Keratinocyte (primary cell): ENCODE results near the gene DGKQ. TPM values are rescaled to one million over a fixed set of nuclear protein-coding genes. Genes with fewer than 3 reads are reported as not detected.

Source experiments
- DNase-seq: peaks from one replicate; pipeline ENCODE4 v3.0.0-alpha.2; 2011; ENCODE audit warnings: low read depth, missing footprints, low spot score
- FAIRE-seq: peaks from 2 replicates; lab custom pipeline; 2011; peaks lifted over from hg19 to GRCh38; lab: Jason Lieb, UNC
- H2AFZ ChIP-seq: 2 replicates; pipeline ENCODE4 v1.6.0; 2012; ENCODE audit warnings: low read length, control low read depth, inconsistent platforms; ENCODE audit not compliant: control insufficient read depth
- H3K27ac ChIP-seq: 2 replicates; pipeline ENCODE4 v1.5.1; 2011; ENCODE audit warnings: low read length; ENCODE audit not compliant: control insufficient read depth, insufficient read depth
- H3K27me3 ChIP-seq: 3 replicates; pipeline ENCODE4 v1.6.0; 2011; ENCODE audit warnings: low read length; ENCODE audit not compliant: control insufficient read depth, insufficient read depth; ENCODE audit errors: extremely low read depth
- H3K36me3 ChIP-seq, 2 experiments: 2 replicates in 1 of 2; 3 replicates in 1 of 2; pipeline ENCODE4 v1.5.1; 2011; ENCODE audit warnings: low read length in 2 of 2, mild to moderate bottlenecking in 1 of 2; ENCODE audit not compliant: control insufficient read depth in 2 of 2, insufficient read depth in 2 of 2; ENCODE audit errors: extremely low read depth in 1 of 2
- H3K4me1 ChIP-seq: 3 replicates; pipeline ENCODE4 v1.5.1; 2011; ENCODE audit warnings: low read length; ENCODE audit not compliant: control insufficient read depth, insufficient read depth; ENCODE audit errors: extremely low read depth
- H3K4me2 ChIP-seq: 3 replicates; pipeline ENCODE4 v1.6.0; 2011; ENCODE audit warnings: low read depth, low read length; ENCODE audit not compliant: control insufficient read depth, insufficient read depth; ENCODE audit errors: extremely low read depth
- H3K4me3 ChIP-seq, 3 experiments: fragments of 200-600 bp in 1 of 3; sonication (generic) in 1 of 3; 2 replicates in 2 of 3; 3 replicates in 1 of 3; pipeline ENCODE4 v1.5.1; 2011 to 2016; ENCODE audit warnings: low read length in 3 of 3, mild to moderate bottlenecking in 3 of 3, control low read depth in 2 of 3, inconsistent platforms in 1 of 3, low read depth in 1 of 3, mixed read lengths in 1 of 3, mixed run types in 1 of 3, moderate library complexity in 1 of 3; ENCODE audit not compliant: control insufficient read depth in 2 of 3, insufficient read depth in 2 of 3; ENCODE audit errors: extremely low read depth in 1 of 3
- H3K79me2 ChIP-seq: 2 replicates; pipeline ENCODE4 v1.6.0; 2012; ENCODE audit warnings: low read length; ENCODE audit not compliant: control insufficient read depth, insufficient read depth
- H3K9ac ChIP-seq: 3 replicates; pipeline ENCODE4 v1.6.0; 2011; ENCODE audit warnings: low read length; ENCODE audit not compliant: control insufficient read depth, insufficient read depth; ENCODE audit errors: extremely low read depth
- H3K9me1 ChIP-seq: 3 replicates; pipeline ENCODE4 v1.6.0; 2011; ENCODE audit warnings: low read length; ENCODE audit not compliant: control insufficient read depth, insufficient read depth; ENCODE audit errors: extremely low read depth
- H3K9me3 ChIP-seq: 2 replicates; pipeline ENCODE4 v1.5.1; 2012; ENCODE audit warnings: low read depth, low read length; ENCODE audit not compliant: control insufficient read depth
- H4K20me1 ChIP-seq: 3 replicates; pipeline ENCODE4 v1.6.0; 2011; ENCODE audit warnings: low read length; ENCODE audit not compliant: control insufficient read depth, insufficient read depth; ENCODE audit errors: extremely low read depth
- EZH2 ChIP-seq: IDR thresholded peaks from one replicate; pipeline ENCODE4 v1.6.1; 2012; ENCODE audit warnings: inconsistent platforms, mild to moderate bottlenecking, low read length, moderate library complexity
- dilution Hi-C: fragments of 300-500 bp; cut with MboI; formaldehyde crosslinking; loops from one replicate; pipeline ENCODE4 v1.7.0; 2020; ENCODE audit warnings: low sequenced_read_pairs; ENCODE audit not compliant: extremely low pct_ligation_motif_present
- polyA plus RNA-seq, 5 experiments: library from polyadenylated mRNA; depleted of rRNA in 3 of 5; stranded (reverse) in 3 of 5; stranded (forward) in 1 of 5; unstranded in 1 of 5; fragments of >200 nt; gene quantifications; 1 replicate in 1 of 5; 2 replicates in 3 of 5; 3 replicates in 1 of 5; pipeline versions ENCODE4 v1.2.1 to v1.2.3, GENCODE V29; 2011 to 2012; ENCODE audit warnings: missing spikeins in 2 of 5, low read depth in 1 of 5, low replicate concordance in 1 of 5
- TF ChIP-seq, protein P1 (sequence below), 3 experiments: IDR thresholded peaks in 1 of 3; conservative IDR thresholded peaks in 1 of 3; optimal IDR thresholded peaks in 1 of 3; 2 replicates in 2 of 3; 3 replicates in 1 of 3; pipeline versions ENCODE3 to v1.5.1; 2011; ENCODE audit warnings: low read length in 3 of 3, mild to moderate bottlenecking in 3 of 3, moderate library complexity in 2 of 3, control low read depth in 1 of 3, inconsistent platforms in 1 of 3; ENCODE audit not compliant: insufficient read depth in 2 of 3; ENCODE audit errors: extremely low read depth in 1 of 3

The DGKQ gene
- polyA plus RNA-seq, 1 donor (not counting 4 experiments of a cell fraction or from before 2014, with no cell fraction given), result 5.3 TPM

DNA sequence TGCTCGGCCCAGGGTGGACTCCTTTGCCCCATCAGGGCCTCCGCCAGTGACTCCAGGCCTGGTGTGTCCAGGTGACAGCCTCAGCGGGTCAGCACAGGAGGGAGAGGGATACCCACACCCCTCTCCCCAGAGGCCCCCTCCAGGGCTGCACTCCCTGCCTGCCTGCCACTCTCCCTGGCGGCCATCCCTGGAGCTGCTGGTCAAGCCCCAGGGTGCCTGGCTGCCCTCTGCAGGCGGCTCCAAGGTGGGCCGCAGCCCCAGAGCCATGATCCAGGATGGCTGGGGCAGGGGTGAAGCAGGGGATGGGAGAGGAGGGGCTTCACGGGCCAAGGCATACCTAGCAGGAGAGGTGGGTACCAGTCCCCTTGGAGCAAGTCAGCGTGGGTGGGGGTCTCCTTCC lies 41.8 kb upstream of the DGKQ start:
- FAIRE-seq, result no peak
- DNase-seq, result no peak
- H2AFZ ChIP-seq, result no peak overlapping the region
- H3K9ac ChIP-seq, result no peak overlapping the region
- dilution Hi-C loops, result no loop called here
- no peak overlapping the region for H3K4me2 ChIP-seq
- no peaks in the 10 kb centered on the region for H3K79me2 ChIP-seq
- no peak overlapping the region for H3K27ac ChIP-seq
- peaks cover 6% of the 10 kb centered on the region for H3K4me1 ChIP-seq
- H3K9me1 ChIP-seq, result no peaks in the 10 kb centered on the region
- TF ChIP-seq EZH2, result no peak
- TF ChIP-seq, protein P1, sequence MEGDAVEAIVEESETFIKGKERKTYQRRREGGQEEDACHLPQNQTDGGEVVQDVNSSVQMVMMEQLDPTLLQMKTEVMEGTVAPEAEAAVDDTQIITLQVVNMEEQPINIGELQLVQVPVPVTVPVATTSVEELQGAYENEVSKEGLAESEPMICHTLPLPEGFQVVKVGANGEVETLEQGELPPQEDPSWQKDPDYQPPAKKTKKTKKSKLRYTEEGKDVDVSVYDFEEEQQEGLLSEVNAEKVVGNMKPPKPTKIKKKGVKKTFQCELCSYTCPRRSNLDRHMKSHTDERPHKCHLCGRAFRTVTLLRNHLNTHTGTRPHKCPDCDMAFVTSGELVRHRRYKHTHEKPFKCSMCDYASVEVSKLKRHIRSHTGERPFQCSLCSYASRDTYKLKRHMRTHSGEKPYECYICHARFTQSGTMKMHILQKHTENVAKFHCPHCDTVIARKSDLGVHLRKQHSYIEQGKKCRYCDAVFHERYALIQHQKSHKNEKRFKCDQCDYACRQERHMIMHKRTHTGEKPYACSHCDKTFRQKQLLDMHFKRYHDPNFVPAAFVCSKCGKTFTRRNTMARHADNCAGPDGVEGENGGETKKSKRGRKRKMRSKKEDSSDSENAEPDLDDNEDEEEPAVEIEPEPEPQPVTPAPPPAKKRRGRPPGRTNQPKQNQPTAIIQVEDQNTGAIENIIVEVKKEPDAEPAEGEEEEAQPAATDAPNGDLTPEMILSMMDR (optimal IDR thresholded peaks at IDR 0.05 in 1 of 3, IDR thresholded peaks at IDR 0.05 in 1 of 3, conservative IDR thresholded peaks at IDR 0.05 in 1 of 3; ENCODE audit: extremely low read depth in 1 of 3, insufficient read depth in 2 of 3, low read length in 3 of 3), result no peak
- no peaks in the 10 kb centered on the region for H3K36me3 ChIP-seq
- peaks cover 2% of the 10 kb centered on the region for H4K20me1 ChIP-seq
- H3K9me3 ChIP-seq, result no peaks in the 10 kb centered on the region
- H3K27me3 ChIP-seq, result no peaks in the 10 kb centered on the region
- H3K4me3 ChIP-seq, result no peak overlapping the region

GRCh38 chr4:1014291-1015167 lies 41.2 kb upstream of the DGKQ start:
- Histone ChIP-seq H2AFZ (no peak overlapping the region), H3K4me2 (no peak overlapping the region), H3K27me3 (no peaks in the 10 kb centered on the region), H3K4me3 (no peak overlapping the region), H3K79me2 (no peaks in the 10 kb centered on the region), H3K36me3 (no peaks in the 10 kb centered on the region), H3K9me3 (no peaks in the 10 kb centered on the region), H3K9me1 (no peaks in the 10 kb centered on the region), H3K4me1 (peaks cover 10% of the 10 kb centered on the region), H4K20me1 (peaks cover 2% of the 10 kb centered on the region), H3K27ac (no peak overlapping the region), H3K9ac (no peak overlapping the region)
- no peak for TF ChIP-seq EZH2
- dilution Hi-C loops, result no loop called here
- FAIRE-seq, result no peak
- DNase-seq, result no peak
